ENCODE results near the gene DENND1B.

DNA sequence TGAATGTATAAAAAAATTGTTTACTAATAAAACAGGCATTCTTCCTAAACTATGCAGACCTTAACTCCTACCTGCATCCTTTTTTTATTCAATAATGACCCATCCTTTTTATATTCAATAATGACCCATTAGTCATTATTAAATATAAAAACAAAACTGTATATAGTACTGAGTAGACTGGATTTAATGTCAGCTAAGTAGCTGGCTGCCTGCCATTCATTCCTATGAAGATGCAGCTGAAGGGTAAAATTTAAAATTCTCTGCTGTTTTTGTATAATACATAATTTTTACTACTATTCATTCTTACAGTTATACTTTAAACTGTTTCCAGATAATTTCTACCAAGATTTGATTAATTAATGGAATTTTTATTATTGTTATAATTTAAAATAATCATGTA is 79.3 kb downstream of the DENND1B start:
- TF ChIP-seq NFIC (IDR thresholded peaks at IDR 0.05) (no peak), ZNF224 (CRISPR knock-in tag; IDR thresholded peaks at IDR 0.05) (no peak), MXI1 (IDR thresholded peaks at IDR 0.05; ENCODE audit: low read depth, low read length) (no peak), CTCF (IDR thresholded peaks at IDR 0.05 in 2 of 3, conservative IDR thresholded peaks at IDR 0.05 in 1 of 3; ENCODE audit: insufficient read depth in 2 of 3, low read depth in 1 of 3, low read length in 3 of 3) (no peak), POLR2A (conservative IDR thresholded peaks at IDR 0.05) (no peak), NKRF (IDR thresholded peaks at IDR 0.05; ENCODE audit: borderline replicate concordance) (no peak), CLOCK (CRISPR knock-in tag; IDR thresholded peaks at IDR 0.05; ENCODE audit: borderline replicate concordance) (no peak)
- TF ChIP-seq, protein P1, sequence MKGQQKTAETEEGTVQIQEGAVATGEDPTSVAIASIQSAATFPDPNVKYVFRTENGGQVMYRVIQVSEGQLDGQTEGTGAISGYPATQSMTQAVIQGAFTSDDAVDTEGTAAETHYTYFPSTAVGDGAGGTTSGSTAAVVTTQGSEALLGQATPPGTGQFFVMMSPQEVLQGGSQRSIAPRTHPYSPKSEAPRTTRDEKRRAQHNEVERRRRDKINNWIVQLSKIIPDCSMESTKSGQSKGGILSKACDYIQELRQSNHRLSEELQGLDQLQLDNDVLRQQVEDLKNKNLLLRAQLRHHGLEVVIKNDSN (CRISPR knock-in tag; IDR thresholded peaks at IDR 0.05) = no peak
- TF ChIP-seq, protein P2, sequence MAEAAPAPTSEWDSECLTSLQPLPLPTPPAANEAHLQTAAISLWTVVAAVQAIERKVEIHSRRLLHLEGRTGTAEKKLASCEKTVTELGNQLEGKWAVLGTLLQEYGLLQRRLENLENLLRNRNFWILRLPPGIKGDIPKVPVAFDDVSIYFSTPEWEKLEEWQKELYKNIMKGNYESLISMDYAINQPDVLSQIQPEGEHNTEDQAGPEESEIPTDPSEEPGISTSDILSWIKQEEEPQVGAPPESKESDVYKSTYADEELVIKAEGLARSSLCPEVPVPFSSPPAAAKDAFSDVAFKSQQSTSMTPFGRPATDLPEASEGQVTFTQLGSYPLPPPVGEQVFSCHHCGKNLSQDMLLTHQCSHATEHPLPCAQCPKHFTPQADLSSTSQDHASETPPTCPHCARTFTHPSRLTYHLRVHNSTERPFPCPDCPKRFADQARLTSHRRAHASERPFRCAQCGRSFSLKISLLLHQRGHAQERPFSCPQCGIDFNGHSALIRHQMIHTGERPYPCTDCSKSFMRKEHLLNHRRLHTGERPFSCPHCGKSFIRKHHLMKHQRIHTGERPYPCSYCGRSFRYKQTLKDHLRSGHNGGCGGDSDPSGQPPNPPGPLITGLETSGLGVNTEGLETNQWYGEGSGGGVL (CRISPR knock-in tag; IDR thresholded peaks at IDR 0.05) = no peak
- TF ChIP-seq, protein P3, sequence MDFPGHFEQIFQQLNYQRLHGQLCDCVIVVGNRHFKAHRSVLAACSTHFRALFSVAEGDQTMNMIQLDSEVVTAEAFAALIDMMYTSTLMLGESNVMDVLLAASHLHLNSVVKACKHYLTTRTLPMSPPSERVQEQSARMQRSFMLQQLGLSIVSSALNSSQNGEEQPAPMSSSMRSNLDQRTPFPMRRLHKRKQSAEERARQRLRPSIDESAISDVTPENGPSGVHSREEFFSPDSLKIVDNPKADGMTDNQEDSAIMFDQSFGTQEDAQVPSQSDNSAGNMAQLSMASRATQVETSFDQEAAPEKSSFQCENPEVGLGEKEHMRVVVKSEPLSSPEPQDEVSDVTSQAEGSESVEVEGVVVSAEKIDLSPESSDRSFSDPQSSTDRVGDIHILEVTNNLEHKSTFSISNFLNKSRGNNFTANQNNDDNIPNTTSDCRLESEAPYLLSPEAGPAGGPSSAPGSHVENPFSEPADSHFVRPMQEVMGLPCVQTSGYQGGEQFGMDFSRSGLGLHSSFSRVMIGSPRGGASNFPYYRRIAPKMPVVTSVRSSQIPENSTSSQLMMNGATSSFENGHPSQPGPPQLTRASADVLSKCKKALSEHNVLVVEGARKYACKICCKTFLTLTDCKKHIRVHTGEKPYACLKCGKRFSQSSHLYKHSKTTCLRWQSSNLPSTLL (IDR thresholded peaks at IDR 0.05) = no peak
